ENCODE measurements around the gene DPY19L1. TPM values are rescaled to one million over a fixed set of nuclear protein-coding genes. Genes with fewer than 3 reads are reported as not detected.
"Not testable (repeated sequence)": the region's sequence is repeated elsewhere in the genome, so short reads cannot be mapped to it uniquely, and the experiment has no call there.

The DPY19L1 gene
- total RNA-seq, 1 experiment from 2014 or later = 14.3 TPM

- no CpG with 5 or more reads among the region's 5 CpGs for WGBS (ENCODE audit: extremely low coverage, insufficient read length, low lambda C conversion rate)
- H3K23me2 ChIP-seq (ENCODE audit: insufficient read length, low read depth, low read length, poor library complexity, severe bottlenecking) = no peaks in the 10 kb centered on the region
- peak; percentile 83 for DNase-seq
- no peak overlapping the region for H3K4me2 ChIP-seq (ENCODE audit: insufficient read depth, insufficient read length, low read length)
- H2BK12ac ChIP-seq (ENCODE audit: insufficient read length, low read depth, low read length) = no peak overlapping the region
- Mint-ChIP-seq H3K4me3 (no peak overlapping the region), H3K9me3 (no peaks in the 10 kb centered on the region), H3K4me1 (peaks cover 4% of the 10 kb centered on the region in 2 experiments), H3K36me3 (ENCODE audit: insufficient read depth in 1 of 3, low read depth in 3 of 3) (no peaks in the 10 kb centered on the region; a peak in 2 of 7 replicates), H3K27ac (no peak overlapping the region), H3K27me3 (ENCODE audit: low read depth) (no peaks in the 10 kb centered on the region; the same call in 1 of the 2 replicates)
- H2AK5ac ChIP-seq (ENCODE audit: insufficient read length, low read length) = no peak overlapping the region
- H2BK120ac ChIP-seq (ENCODE audit: low read depth, low read length, poor library complexity, severe bottlenecking) = no peak overlapping the region
- no peak overlapping the region for H3K18ac ChIP-seq (ENCODE audit: insufficient read length, low read depth, low read length)
- H2BK5ac ChIP-seq (ENCODE audit: insufficient read length, low read length) = no peak overlapping the region
- H3K79me2 ChIP-seq (ENCODE audit: insufficient read depth, low read length) = no peaks in the 10 kb centered on the region
- H4K5ac ChIP-seq (ENCODE audit: insufficient read length, low read depth, low read length) = no peak overlapping the region
- no peaks in the 10 kb centered on the region for H4K20me1 ChIP-seq (ENCODE audit: control insufficient read depth, insufficient read depth, insufficient read length)
- H2BK20ac ChIP-seq (ENCODE audit: low read depth, low read length, poor library complexity, severe bottlenecking) = no peak overlapping the region
- H3K23ac ChIP-seq (ENCODE audit: insufficient read length, low read depth, low read length) = no peak overlapping the region
- H3K27me3 ChIP-seq (ENCODE audit: insufficient read depth, low read length) = no peaks in the 10 kb centered on the region
- no peaks in the 10 kb centered on the region for H3K79me1 ChIP-seq (ENCODE audit: insufficient read depth, low read depth, low read length, poor library complexity, severe bottlenecking)
- no peak overlapping the region for H3K56ac ChIP-seq (ENCODE audit: insufficient read length, low read depth, low read length)
- H3T11ph ChIP-seq (ENCODE audit: low read length) = no peak overlapping the region
- TF ChIP-seq CTCF (conservative IDR thresholded peaks at IDR 0.05) = peak; percentile 86
- no peaks in the 10 kb centered on the region; the same call in 1 of the 2 replicates for H3K4me1 ChIP-seq (ENCODE audit: insufficient read depth, low read length)
- H3K27ac ChIP-seq (ENCODE audit: insufficient read length, low read depth, low read length) = no peak overlapping the region
- H3K14ac ChIP-seq (ENCODE audit: insufficient read depth, low read length) = no peak overlapping the region
- no peak overlapping the region for H3K9ac ChIP-seq (ENCODE audit: extremely low read depth, insufficient read length, low read length)
- no peaks in the 10 kb centered on the region for H3K9me3 ChIP-seq (ENCODE audit: control insufficient read depth, low read depth, low read length)
- H4K8ac ChIP-seq (replicated peaks; ENCODE audit: insufficient read length, low read depth, low read length) = no peak overlapping the region
- no peak overlapping the region for H2AFZ ChIP-seq (ENCODE audit: low read length)
- no peak overlapping the region for H2BK15ac ChIP-seq (ENCODE audit: low read depth, low read length)
- no peak overlapping the region for H3K4ac ChIP-seq (ENCODE audit: low read depth, low read length)
- H4K91ac ChIP-seq (ENCODE audit: insufficient read length, low read depth, low read length) = no peak overlapping the region
These were observed 109.2 kb downstream of the DPY19L1 start for GRCh38 chr7:34928052-34928451.

- H3K23me2 ChIP-seq (ENCODE audit: insufficient read length, low read depth, low read length, poor library complexity, severe bottlenecking); H4K20me1 ChIP-seq (ENCODE audit: control insufficient read depth, insufficient read depth, insufficient read length); DNase-seq; H3K23ac ChIP-seq (ENCODE audit: insufficient read length, low read depth, low read length); H3T11ph ChIP-seq (ENCODE audit: low read length); H3K4me1 Mint-ChIP-seq; H4K91ac ChIP-seq (ENCODE audit: insufficient read length, low read depth, low read length); H3K79me1 ChIP-seq (ENCODE audit: insufficient read depth, low read depth, low read length, poor library complexity, severe bottlenecking); H2AFZ ChIP-seq (ENCODE audit: low read length); H3K4me1 ChIP-seq (ENCODE audit: insufficient read depth, low read length); H3K27me3 ChIP-seq (ENCODE audit: insufficient read depth, low read length); H3K56ac ChIP-seq (ENCODE audit: insufficient read length, low read depth, low read length); H3K9me3 ChIP-seq (ENCODE audit: control insufficient read depth, low read depth, low read length); H3K4ac ChIP-seq (ENCODE audit: low read depth, low read length); H3K18ac ChIP-seq (ENCODE audit: insufficient read length, low read depth, low read length); H2BK120ac ChIP-seq (ENCODE audit: low read depth, low read length, poor library complexity, severe bottlenecking); H4K5ac ChIP-seq (ENCODE audit: insufficient read length, low read depth, low read length); H3K4me2 ChIP-seq (ENCODE audit: insufficient read depth, insufficient read length, low read length); H3K9ac ChIP-seq (ENCODE audit: extremely low read depth, insufficient read length, low read length); H2BK12ac ChIP-seq (ENCODE audit: insufficient read length, low read depth, low read length); H3K4me3 Mint-ChIP-seq; H3K14ac ChIP-seq (ENCODE audit: insufficient read depth, low read length); H3K27ac Mint-ChIP-seq; H2BK15ac ChIP-seq (ENCODE audit: low read depth, low read length); H4K8ac ChIP-seq (replicated peaks; ENCODE audit: insufficient read length, low read depth, low read length); H3K27me3 Mint-ChIP-seq (ENCODE audit: low read depth); H2AK5ac ChIP-seq (ENCODE audit: insufficient read length, low read length); H2BK20ac ChIP-seq (ENCODE audit: low read depth, low read length, poor library complexity, severe bottlenecking); H3K27ac ChIP-seq (ENCODE audit: insufficient read length, low read depth, low read length); H3K79me2 ChIP-seq (ENCODE audit: insufficient read depth, low read length); H2BK5ac ChIP-seq (ENCODE audit: insufficient read length, low read length): not testable (repeated sequence)
- Mint-ChIP-seq H3K9me3 (peaks cover 9 to 12% of the 10 kb centered on the region in 2 experiments; a peak in 4 of 5 replicates), H3K36me3 (ENCODE audit: insufficient read depth in 1 of 3, low read depth in 3 of 3) (peaks cover 0 to 13% (median 6%) of the 10 kb centered on the region in 3 experiments; a peak in 2 of 7 replicates)
- WGBS (ENCODE audit: extremely low coverage, insufficient read length, low lambda C conversion rate) = no CpG with 5 or more reads among the region's 4 CpGs
These were observed 116.8 kb downstream of the DPY19L1 start for GRCh38 chr7:34920470-34920869.

Measured in H9 (cell line).